GM12878 (cell line): ENCODE results near the gene SYTL2.

ENCODE experiments used
- ATF2 ChIP-seq: IDR thresholded peaks from 2 replicates; pipeline ENCODE4 v1.6.1; 2012; ENCODE audit warnings: low read length, inconsistent platforms
- CTCF ChIP-seq, 3 experiments: IDR thresholded peaks in 2 of 3; conservative IDR thresholded peaks in 1 of 3; 2 replicates each; pipeline ENCODE4 v1.5.1; 2011; ENCODE audit warnings: low read depth in 3 of 3, low read length in 3 of 3, mild to moderate bottlenecking in 3 of 3, control low read depth in 2 of 3, moderate library complexity in 2 of 3, inconsistent platforms in 1 of 3, mixed read lengths in 1 of 3; ENCODE audit not compliant: control insufficient read depth in 2 of 3, insufficient read depth in 1 of 3; ENCODE audit errors: extremely low read depth in 1 of 3
- EZH2 ChIP-seq: IDR thresholded peaks from 2 replicates; pipeline ENCODE4 v1.6.1; 2012; ENCODE audit warnings: low read depth, mild to moderate bottlenecking, control low read depth, inconsistent platforms, low read length, borderline replicate concordance; ENCODE audit not compliant: control insufficient read depth
- GABPA ChIP-seq: IDR thresholded peaks from 2 replicates; pipeline ENCODE4 v1.6.1; 2014; ENCODE audit warnings: antibody characterized with exemption, low read depth, mild to moderate bottlenecking, inconsistent platforms
- MLLT1 ChIP-seq: fragments of 450-650 bp; IDR thresholded peaks from 2 replicates; pipeline ENCODE4 v1.6.1; 2016; ENCODE audit warnings: mild to moderate bottlenecking
- POLR2A ChIP-seq: IDR thresholded peaks from 2 replicates; pipeline ENCODE4 v1.6.1; 2011; ENCODE audit warnings: low read depth, mild to moderate bottlenecking, low read length
- POLR2AphosphoS5 ChIP-seq: IDR thresholded peaks from 2 replicates; pipeline ENCODE4 v1.6.1; 2011; ENCODE audit warnings: mild to moderate bottlenecking, low read length, inconsistent platforms
- RAD21 ChIP-seq: IDR thresholded peaks from 2 replicates; pipeline ENCODE4 v1.6.1; 2011; ENCODE audit warnings: mild to moderate bottlenecking, low read depth, low read length, moderate library complexity; ENCODE audit not compliant: insufficient read depth
- REST ChIP-seq: IDR thresholded peaks from 2 replicates; pipeline ENCODE4 v1.6.1; 2012; ENCODE audit warnings: mild to moderate bottlenecking, low read depth, low read length
- SIN3A ChIP-seq: IDR thresholded peaks from 2 replicates; pipeline ENCODE4 v1.6.1; 2012; ENCODE audit warnings: low read depth, low read length, improper control_type of control experiment
- STAT3 ChIP-seq: IDR thresholded peaks from 2 replicates; pipeline ENCODE4 v1.6.1; 2011; ENCODE audit warnings: low read depth, low read length, improper control_type of control experiment
- USF1 ChIP-seq: IDR thresholded peaks from 2 replicates; pipeline ENCODE4 v1.6.1; 2011; ENCODE audit warnings: borderline replicate concordance, low read depth, mild to moderate bottlenecking, moderate library complexity, mixed read lengths, low read length; ENCODE audit not compliant: insufficient read depth; ENCODE audit errors: extremely low read length
- ZBTB11 ChIP-seq: fragments of 450-650 bp; formaldehyde crosslinking; IDR thresholded peaks from 2 replicates; pipeline ENCODE4 v1.5.0; 2022; ENCODE audit warnings: mild to moderate bottlenecking, missing genetic modification characterization

GRCh38 chr11:85704967-85705366 lies 106.0 kb downstream of the SYTL2 start:
- no peak for TF ChIP-seq REST
- TF ChIP-seq ZBTB11 (CRISPR knock-in tag), result no peak
- no peak for TF ChIP-seq CTCF (IDR thresholded peaks at IDR 0.05 in 2 of 3, conservative IDR thresholded peaks at IDR 0.05 in 1 of 3; ENCODE audit: control insufficient read depth in 2 of 3, extremely low read depth in 1 of 3, insufficient read depth in 1 of 3, low read depth in 3 of 3, low read length in 3 of 3)
- no peak for TF ChIP-seq POLR2AphosphoS5
- TF ChIP-seq POLR2A, result no peak
- no peak for TF ChIP-seq STAT3
- TF ChIP-seq GABPA, result no peak
- TF ChIP-seq RAD21, result no peak
- TF ChIP-seq EZH2, result no peak
- no peak for TF ChIP-seq SIN3A
- no peak for TF ChIP-seq MLLT1
- TF ChIP-seq USF1, result no peak
- TF ChIP-seq ATF2, result no peak
